ENCODE measurements around the gene SLC6A15. TPM values are rescaled to one million over a fixed set of nuclear protein-coding genes. Genes with fewer than 3 reads are reported as not detected.

Gene SLC6A15
- total and polyA plus RNA-seq, 11 donors = not detected

- intact Hi-C loops (cut with DNase I) = no loop called here
- no peak overlapping the region for H3K27ac ChIP-seq
- no peak for DNase-seq
- no peak overlapping the region for H3K4me3 ChIP-seq
- 38 to 43% (median 41%) methylated on average over 2 of the region's 2 CpGs for WGBS, 4 donors
- peaks cover 0 to 10% (median 0%) of the 10 kb centered on the region in 9 donors for H3K27me3 ChIP-seq
- no peak for TF ChIP-seq CTCF (IDR thresholded peaks at IDR 0.05)
- TF ChIP-seq POLR2A (IDR thresholded peaks at IDR 0.05) = no peak
- H3K36me3 ChIP-seq = no peaks in the 10 kb centered on the region
- no peaks in the 10 kb centered on the region for H3K9me3 ChIP-seq
- H3K4me1 ChIP-seq = no peaks in the 10 kb centered on the region
- ATAC-seq = no peak
Observed at GRCh38 chr12:84924981-84925380, 12.4 kb upstream of the SLC6A15 start.

- Histone ChIP-seq H3K36me3 (no peaks in the 10 kb centered on the region), H3K27me3 (peaks cover 0 to 14% (median 0%) of the 10 kb centered on the region in 9 donors), H3K27ac (no peak overlapping the region), H3K4me1 (no peaks in the 10 kb centered on the region), H3K4me3 (no peak overlapping the region), H3K9me3 (no peaks in the 10 kb centered on the region)
- intact Hi-C loops (cut with DNase I) = no loop called here
- ATAC-seq = no peak
- TF ChIP-seq POLR2A (IDR thresholded peaks at IDR 0.05) (no peak), CTCF (IDR thresholded peaks at IDR 0.05) (no peak)
- WGBS, 4 donors = 46 to 64% (median 48%) methylated on average over 2 of the region's 2 CpGs
- DNase-seq = no peak
Observed at GRCh38 chr12:84922693-84923092, 10.1 kb upstream of the SLC6A15 start.

- ATAC-seq = no peak
- TF ChIP-seq CTCF (IDR thresholded peaks at IDR 0.05) (no peak), POLR2A (IDR thresholded peaks at IDR 0.05) (no peak)
- 63 to 67% (median 64%) methylated on average over 1 of the region's 1 CpG for WGBS, 4 donors
Observed at GRCh38 chr12:84920331-84920730, 7.7 kb upstream of the SLC6A15 start.

GRCh38 chr12:84919271-84919670, 6.7 kb upstream of the SLC6A15 start:
- intact Hi-C loops (cut with DNase I) = no loop called here
- peaks cover 0 to 16% (median 6%) of the 10 kb centered on the region in 9 donors for H3K27me3 ChIP-seq
- no peak overlapping the region for H3K4me3 ChIP-seq
- no peak overlapping the region for H3K27ac ChIP-seq
- DNase-seq (no peak), ATAC-seq (no peak)
- WGBS, 4 donors = 61 to 77% (median 65%) methylated on average over 1 of the region's 1 CpG
- no peaks in the 10 kb centered on the region for H3K9me3 ChIP-seq
- TF ChIP-seq CTCF (IDR thresholded peaks at IDR 0.05) (no peak), POLR2A (IDR thresholded peaks at IDR 0.05) (no peak)
- no peaks in the 10 kb centered on the region for H3K36me3 ChIP-seq
- H3K4me1 ChIP-seq = no peaks in the 10 kb centered on the region

More at GRCh38 chr12:84920331-84920730, 7.7 kb upstream of the SLC6A15 start:
- H3K36me3 ChIP-seq = no peaks in the 10 kb centered on the region
- intact Hi-C loops (cut with DNase I) = no loop called here
- H3K9me3 ChIP-seq = no peaks in the 10 kb centered on the region
- H3K27me3 ChIP-seq = peaks cover 0 to 13% (median 0%) of the 10 kb centered on the region in 9 donors
- H3K4me1 ChIP-seq = no peaks in the 10 kb centered on the region
- DNase-seq = no peak
- no peak overlapping the region for H3K4me3 ChIP-seq
- H3K27ac ChIP-seq = no peak overlapping the region

Data from heart left ventricle (tissue), 16 donors.